ENCODE measurements around the gene SLC6A19.

SLC6A19 gene

DNA sequence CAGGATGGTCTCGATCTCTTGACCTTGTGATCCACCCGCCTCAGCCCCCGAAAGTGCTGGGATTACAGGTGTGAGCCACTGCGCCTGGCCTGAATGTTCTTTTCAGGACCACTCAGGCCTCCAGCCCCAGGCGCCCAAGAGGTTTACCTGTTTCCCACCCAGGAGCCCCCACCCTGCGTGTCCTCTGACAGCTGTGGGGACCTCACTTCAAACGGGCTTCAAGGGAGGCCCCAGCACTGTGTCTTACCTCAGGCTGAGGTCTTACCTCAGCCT is 19.1 kb upstream of the SLC6A19 start:
- no peaks in the 10 kb centered on the region for H3K9me3 Mint-ChIP-seq
- no peaks in the 10 kb centered on the region for H3K4me1 Mint-ChIP-seq (ENCODE audit: low read depth)
- H3K4me3 Mint-ChIP-seq: no peak overlapping the region
- H3K27ac Mint-ChIP-seq: no peak overlapping the region
- H3K27me3 Mint-ChIP-seq: no peaks in the 10 kb centered on the region
- H3K36me3 Mint-ChIP-seq (ENCODE audit: low read depth): no peaks in the 10 kb centered on the region

DNA sequence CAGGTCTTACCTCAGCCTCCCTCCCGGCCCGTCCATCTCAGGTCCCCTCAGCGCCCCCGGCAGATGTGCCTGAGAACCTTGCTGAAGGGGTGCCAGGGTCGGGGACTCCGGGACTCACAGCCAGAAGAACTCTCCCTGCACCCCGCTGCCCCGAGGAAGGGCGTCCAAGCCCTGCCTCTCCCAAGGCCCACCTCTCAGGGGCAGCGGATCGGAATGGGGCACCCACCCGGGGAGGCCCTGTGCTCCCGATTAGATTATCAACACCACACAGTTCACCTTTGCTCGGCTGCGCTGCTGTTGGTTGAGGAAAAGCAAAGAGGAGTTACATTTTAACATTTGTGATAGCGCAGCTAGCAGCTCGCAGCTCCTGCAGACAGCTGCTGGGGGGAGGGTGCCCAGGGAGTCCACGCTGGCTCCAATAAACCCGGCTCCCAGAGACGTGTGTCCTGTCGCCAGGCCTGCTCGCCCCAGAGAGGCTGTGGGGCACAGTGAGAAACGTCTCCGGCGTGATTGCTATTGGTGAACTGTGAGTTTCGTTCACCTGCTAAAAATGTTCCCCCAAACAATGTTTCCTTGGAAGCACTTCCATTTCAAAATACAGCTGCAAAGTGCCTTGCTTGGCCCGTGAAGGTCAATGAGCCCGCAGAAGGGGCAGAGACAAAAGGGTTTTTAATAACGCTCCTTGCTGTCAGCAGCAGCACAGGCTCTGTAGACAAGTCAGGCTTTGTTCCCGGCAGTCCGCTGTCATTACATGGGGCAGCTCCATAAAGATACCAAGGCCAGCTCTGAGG is 18.6 kb upstream of the SLC6A19 start:
- Mint-ChIP-seq H3K27ac (no peak overlapping the region), H3K36me3 (ENCODE audit: low read depth) (no peaks in the 10 kb centered on the region), H3K27me3 (no peaks in the 10 kb centered on the region), H3K4me1 (ENCODE audit: low read depth) (no peaks in the 10 kb centered on the region), H3K4me3 (no peak overlapping the region), H3K9me3 (no peaks in the 10 kb centered on the region)

DNA sequence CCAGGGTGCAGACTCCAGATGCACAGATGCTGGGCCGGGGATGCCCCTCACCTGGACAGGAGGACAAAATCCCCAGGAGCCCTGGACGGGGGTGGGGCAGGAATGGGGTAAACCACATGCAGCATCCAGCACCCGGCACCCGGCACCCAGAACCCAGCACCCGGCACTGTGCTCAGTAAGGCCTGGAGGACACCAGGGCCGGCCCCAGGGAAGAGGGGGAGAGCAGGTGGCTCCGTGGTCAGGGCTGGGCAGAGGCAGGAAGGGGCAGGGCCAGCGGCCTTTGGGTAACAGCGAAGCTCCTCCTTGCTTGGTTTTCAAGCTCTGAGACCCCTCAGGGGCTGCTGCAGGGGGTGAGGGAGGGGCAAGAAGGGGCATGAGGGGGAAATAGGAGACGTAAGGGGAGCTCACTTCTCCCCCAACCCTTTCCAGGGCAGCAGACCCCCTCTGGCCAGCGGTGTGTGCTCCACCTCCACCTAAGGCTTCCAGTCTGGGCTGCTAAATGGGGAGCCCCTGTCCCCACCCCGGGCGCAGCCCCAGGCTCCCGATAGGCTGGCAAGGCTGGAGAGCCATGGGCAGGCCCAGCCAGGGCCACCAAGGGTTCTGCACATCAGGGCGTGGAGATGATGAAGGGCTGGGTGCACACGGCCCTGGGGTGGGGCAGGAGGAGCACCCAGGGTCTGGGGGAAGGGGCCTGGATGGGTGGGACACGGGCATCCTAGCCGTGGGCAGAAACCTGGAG is 17.8 kb upstream of the SLC6A19 start:
- H3K27ac Mint-ChIP-seq: no peak overlapping the region
- no peaks in the 10 kb centered on the region for H3K36me3 Mint-ChIP-seq (ENCODE audit: low read depth)
- no peak overlapping the region for H3K4me3 Mint-ChIP-seq
- H3K9me3 Mint-ChIP-seq: no peaks in the 10 kb centered on the region
- H3K4me1 Mint-ChIP-seq (ENCODE audit: low read depth): no peaks in the 10 kb centered on the region
- H3K27me3 Mint-ChIP-seq: peaks cover 4% of the 10 kb centered on the region

DNA sequence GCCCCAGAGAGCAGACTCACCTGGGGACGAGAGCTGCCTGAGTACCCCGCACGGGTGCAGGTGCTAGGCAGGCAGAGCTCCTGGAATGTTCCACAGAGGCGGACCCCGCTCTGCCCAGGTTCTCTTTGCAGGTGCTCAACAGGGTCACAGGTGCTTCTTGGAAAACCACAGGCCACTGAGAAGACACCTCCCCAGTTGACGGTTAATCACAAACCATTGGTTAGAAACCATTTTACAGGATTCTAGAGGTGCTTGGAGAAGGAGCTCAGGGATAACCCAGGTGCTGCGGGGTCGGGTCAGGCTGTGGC is 17.3 kb upstream of the SLC6A19 start:
- H3K27me3 Mint-ChIP-seq: peaks cover 6% of the 10 kb centered on the region
- no peak overlapping the region for H3K27ac Mint-ChIP-seq
- no peak overlapping the region for H3K4me3 Mint-ChIP-seq
- no peaks in the 10 kb centered on the region for H3K36me3 Mint-ChIP-seq (ENCODE audit: low read depth)
- H3K4me1 Mint-ChIP-seq (ENCODE audit: low read depth): no peaks in the 10 kb centered on the region
- no peaks in the 10 kb centered on the region for H3K9me3 Mint-ChIP-seq

DNA sequence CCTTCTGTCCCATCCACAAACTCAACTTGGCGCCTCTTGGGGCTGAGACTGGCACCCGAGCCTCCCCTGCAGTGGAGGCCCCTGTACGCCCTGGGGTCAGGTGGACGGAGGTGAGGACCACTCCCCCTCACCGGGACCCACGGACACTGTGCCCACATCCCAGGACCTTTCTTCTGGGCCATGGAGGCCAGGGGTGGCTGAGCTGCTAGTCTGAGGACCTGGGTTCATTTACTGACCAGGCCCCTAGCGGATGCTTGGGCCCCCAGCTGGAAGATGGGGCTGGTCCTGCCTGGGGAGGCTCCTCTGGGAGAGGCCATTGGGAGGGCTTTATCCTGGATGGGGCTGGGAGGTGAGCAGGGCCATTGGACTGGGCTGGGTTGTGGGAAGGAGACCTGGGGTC is 16.9 kb upstream of the SLC6A19 start:
- H3K4me3 Mint-ChIP-seq: no peak overlapping the region
- H3K36me3 Mint-ChIP-seq (ENCODE audit: low read depth): no peaks in the 10 kb centered on the region
- H3K9me3 Mint-ChIP-seq: no peaks in the 10 kb centered on the region
- H3K27ac Mint-ChIP-seq: no peak overlapping the region
- H3K27me3 Mint-ChIP-seq: peaks cover 9% of the 10 kb centered on the region
- H3K4me1 Mint-ChIP-seq (ENCODE audit: low read depth): no peaks in the 10 kb centered on the region

DNA sequence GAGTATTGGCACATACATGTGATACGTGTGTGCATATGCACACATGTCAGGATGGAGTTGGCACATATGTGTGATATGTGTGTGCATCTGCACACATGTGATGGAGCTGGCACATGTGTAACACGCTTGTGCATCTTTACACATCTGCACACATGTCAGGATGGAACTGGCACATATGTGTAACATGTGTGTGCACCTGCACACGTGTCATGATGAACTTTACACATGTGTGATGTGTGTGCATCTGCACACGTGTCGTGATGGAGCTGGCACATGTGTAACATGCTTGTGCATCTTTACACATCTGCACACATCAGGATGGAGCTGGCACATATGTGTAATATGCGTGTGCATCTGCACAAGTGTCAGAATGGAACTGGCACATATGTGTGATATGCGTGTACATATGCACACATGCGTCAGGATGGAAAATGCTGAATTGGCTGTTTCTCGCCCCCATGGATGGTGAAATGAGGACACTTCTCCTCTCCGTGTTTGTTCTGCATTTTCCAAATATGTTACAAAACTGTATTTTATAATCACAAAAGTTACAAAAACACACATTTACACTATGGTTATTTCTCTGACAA is 16.3 kb upstream of the SLC6A19 start:
- Mint-ChIP-seq H3K27me3 (peaks cover 11% of the 10 kb centered on the region), H3K4me3 (no peak overlapping the region), H3K9me3 (no peaks in the 10 kb centered on the region)

DNA sequence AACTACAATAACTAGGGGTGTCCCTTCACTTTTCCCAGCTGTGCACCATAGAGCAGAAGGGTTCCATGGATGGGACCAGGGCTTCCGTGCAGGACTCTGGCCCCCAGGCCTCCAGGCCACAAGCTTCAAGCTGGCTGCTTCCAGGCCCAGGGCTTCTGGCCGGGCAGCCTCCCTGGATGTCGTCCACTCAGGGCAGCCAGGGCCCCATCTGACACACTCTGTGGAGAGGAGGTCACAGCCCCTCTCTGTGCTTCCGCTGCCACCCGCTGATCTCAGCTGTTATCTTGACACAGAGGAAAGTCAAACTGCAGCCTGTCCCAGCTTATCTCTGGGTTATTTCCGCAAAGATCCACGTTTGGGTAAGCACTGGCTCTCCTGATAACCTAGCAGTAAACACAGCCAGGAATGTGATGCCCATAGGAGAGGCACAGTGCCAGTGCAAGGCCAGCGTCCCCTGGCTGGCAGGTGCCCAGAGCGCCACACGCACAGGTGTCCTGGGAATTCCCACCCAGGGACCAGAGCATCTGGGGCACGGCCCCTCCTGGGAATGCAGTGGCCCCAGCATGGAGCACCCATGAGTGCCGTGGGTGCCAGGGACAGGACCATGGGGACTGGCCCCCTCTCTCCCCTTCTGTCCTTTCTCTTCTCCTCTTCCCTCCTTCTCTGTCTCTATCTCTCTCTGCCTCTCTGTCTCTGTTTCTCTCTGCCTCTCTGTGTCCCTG is 15.6 kb upstream of the SLC6A19 start:
- Mint-ChIP-seq H3K27ac (no peak overlapping the region), H3K9me3 (no peaks in the 10 kb centered on the region), H3K36me3 (ENCODE audit: low read depth) (no peaks in the 10 kb centered on the region), H3K4me3 (no peak overlapping the region), H3K27me3 (peaks cover 17% of the 10 kb centered on the region), H3K4me1 (ENCODE audit: low read depth) (no peaks in the 10 kb centered on the region)

More for the DNA sequence above, 16.3 kb upstream of the SLC6A19 start:
- Mint-ChIP-seq H3K36me3 (ENCODE audit: low read depth) (no peaks in the 10 kb centered on the region), H3K27ac (no peak overlapping the region), H3K4me1 (ENCODE audit: low read depth) (no peaks in the 10 kb centered on the region)

DNA sequence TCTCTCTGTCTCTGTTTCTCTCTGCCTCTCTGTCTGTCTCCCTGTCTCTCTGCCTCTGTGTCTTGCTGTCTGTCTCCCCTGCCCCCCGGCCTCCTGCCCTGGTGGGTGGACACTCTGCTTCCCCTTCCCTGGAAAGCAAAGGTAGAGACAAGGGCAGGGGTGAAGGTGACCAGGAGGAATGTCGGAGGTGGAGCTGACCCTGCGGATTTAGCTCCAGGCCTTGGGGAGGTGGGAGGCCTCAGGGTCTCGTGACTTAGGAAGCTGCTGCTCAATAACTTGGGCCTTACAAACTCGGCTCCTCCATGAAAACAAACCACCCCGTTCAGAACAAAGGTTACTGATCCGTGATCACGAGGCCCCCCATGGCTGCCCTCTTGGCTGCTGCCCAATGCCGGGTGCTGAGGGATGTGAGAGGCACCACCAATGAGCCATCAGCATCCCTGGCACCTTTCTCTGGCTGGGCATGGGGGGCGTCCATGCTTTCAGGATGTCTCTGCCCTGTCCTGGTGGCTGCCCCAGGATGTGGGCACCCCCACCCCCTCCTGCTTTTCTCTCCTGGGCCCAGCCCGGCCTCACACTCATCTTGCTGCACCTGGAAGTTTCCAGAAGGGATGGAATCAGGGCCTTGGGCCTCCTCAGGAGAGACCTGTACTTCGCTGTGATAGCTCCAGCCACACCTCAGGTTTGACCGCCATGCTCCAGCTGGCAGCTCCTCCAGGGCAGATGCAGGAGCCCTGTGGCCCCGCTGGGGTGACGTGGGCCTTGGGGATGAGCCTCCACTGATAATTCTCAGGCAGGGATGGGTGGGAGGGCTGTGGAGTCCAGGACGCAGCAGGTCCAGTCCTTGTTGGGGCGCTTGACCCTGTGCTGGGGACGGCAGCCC is 14.8 kb upstream of the SLC6A19 start:
- Mint-ChIP-seq H3K9me3 (no peaks in the 10 kb centered on the region), H3K27me3 (peaks cover 20% of the 10 kb centered on the region), H3K36me3 (ENCODE audit: low read depth) (no peaks in the 10 kb centered on the region), H3K4me3 (no peak overlapping the region), H3K4me1 (ENCODE audit: low read depth) (no peaks in the 10 kb centered on the region), H3K27ac (no peak overlapping the region)

DNA sequence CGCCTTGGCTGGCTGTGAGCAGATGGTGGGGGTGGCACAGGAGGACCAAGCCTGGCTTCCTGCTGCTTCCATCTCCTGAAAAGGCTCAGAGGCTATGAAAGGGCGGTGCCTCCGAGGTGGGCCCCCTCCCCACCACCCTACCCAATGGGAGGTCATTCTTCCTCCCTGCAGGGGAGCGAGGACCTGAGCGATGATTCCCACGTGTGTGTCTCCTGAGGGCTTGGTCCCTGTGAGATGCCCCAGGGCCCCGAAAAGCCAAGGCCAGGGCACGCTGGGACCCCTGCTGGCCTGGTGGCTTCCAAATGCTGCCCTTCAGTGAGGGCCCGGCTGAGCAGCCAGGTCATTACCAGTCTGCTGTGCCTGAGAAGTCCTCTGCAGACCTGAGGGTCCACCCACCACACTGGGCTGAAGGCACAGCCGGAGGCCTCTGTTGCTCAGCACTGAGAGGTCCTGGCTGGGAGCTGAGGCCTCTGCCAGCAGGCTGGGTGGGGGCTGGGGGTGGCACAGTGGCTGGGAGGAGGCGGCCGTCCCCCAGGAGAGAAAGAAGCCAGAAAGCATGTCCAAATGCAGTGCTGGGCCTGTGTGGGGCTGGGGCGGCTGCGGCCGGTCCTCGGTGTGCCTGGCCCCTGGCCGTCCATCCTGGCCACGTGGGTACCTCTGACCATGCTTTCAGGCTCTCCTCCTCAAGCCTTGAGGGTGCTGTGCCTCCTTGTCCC is 14.0 kb upstream of the SLC6A19 start:
- no peaks in the 10 kb centered on the region for H3K9me3 Mint-ChIP-seq
- H3K27ac Mint-ChIP-seq: no peak overlapping the region
- H3K4me3 Mint-ChIP-seq: no peak overlapping the region
- H3K4me1 Mint-ChIP-seq (ENCODE audit: low read depth): no peaks in the 10 kb centered on the region
- peaks cover 20% of the 10 kb centered on the region for H3K27me3 Mint-ChIP-seq
- no peaks in the 10 kb centered on the region for H3K36me3 Mint-ChIP-seq (ENCODE audit: low read depth)

DNA sequence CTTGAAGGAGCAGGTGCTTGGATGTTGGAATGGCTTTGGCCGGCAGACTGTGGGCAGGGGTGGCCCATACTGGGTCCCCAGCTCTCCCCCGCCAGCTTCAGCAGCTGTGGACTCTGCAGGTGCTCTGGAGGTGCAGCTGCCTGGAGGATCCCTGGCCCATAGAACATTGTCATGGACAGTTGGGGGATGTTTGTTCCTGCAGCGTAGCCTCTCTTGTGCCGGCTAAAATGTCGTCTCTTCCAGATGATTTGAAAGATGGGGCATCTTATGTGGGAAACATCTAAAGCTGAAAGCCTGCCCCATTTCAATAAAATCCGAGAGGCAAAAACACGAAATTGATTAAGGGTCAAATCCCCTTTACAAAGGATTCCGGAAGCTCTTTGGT is 13.5 kb upstream of the SLC6A19 start:
- Mint-ChIP-seq H3K27me3 (peaks cover 20% of the 10 kb centered on the region), H3K36me3 (ENCODE audit: low read depth) (no peaks in the 10 kb centered on the region), H3K4me1 (ENCODE audit: low read depth) (no peaks in the 10 kb centered on the region), H3K27ac (no peak overlapping the region), H3K4me3 (no peak overlapping the region), H3K9me3 (no peaks in the 10 kb centered on the region)

DNA sequence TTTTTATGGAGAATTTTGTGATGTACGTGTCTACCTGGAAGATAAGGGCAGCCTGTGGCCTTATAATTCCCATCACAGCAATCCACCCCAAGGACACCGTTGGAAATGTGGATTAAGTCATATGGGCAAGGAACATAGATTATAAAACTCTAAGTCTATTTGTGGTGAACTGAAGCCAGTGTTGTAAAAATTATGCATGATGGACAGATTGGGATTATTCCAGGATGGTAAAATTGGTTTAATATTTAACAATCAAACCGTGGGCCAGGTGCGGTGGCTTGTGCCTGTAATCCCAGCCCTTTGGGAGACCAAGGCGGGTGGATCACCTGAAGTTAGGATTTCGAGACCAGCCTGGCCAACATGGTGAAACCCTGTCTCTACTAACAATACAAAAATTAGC is 12.9 kb upstream of the SLC6A19 start:
- no peak overlapping the region for H3K4me3 Mint-ChIP-seq
- H3K4me1 Mint-ChIP-seq (ENCODE audit: low read depth): no peaks in the 10 kb centered on the region
- no peaks in the 10 kb centered on the region for H3K9me3 Mint-ChIP-seq
- no peak overlapping the region for H3K27ac Mint-ChIP-seq
- peaks cover 20% of the 10 kb centered on the region for H3K27me3 Mint-ChIP-seq
- H3K36me3 Mint-ChIP-seq (ENCODE audit: low read depth): no peaks in the 10 kb centered on the region

DNA sequence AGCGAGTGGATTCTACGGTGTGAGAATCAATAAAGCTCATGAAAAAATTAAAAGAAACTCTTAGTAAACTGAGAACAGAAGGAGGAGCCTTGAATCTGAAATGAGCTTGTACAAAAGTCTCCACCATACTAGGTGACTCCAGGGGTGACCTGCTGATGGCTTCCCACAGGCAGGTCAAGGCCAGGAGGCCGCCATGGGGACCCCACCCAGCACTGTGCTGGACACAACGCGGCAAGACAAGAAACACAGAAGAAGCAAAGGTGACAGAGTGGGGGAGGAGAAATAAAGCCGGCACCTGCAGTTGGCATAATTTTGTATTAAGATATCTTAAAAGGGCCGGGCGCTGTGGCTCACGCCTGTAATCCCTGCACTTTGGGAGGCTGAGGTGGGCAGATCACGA is 12.1 kb upstream of the SLC6A19 start:
- H3K27ac Mint-ChIP-seq: no peak overlapping the region
- peaks cover 20% of the 10 kb centered on the region for H3K27me3 Mint-ChIP-seq
- H3K9me3 Mint-ChIP-seq: no peaks in the 10 kb centered on the region
- H3K36me3 Mint-ChIP-seq (ENCODE audit: low read depth): no peaks in the 10 kb centered on the region
- H3K4me3 Mint-ChIP-seq: no peak overlapping the region
- no peaks in the 10 kb centered on the region for H3K4me1 Mint-ChIP-seq (ENCODE audit: low read depth)

DNA sequence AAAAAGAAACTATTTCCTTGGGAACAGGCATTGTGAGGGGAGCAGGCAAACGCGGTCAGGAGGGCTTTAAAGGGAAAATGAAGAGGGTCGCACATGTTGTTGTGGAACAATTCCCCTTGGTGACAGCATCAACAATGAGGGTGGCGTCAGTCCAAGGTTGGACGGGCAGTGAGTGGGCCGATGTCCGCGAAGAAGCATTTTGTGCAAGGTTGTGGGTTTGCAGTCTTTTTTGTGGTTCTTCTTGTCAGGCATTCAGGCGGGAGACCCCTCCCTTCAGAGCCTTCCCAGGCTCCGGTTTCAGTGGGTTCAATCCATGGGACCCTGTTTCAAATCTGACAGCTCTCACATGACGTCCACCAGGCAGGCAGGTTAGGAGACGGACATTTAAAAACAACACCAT is 11.1 kb upstream of the SLC6A19 start:
- Mint-ChIP-seq H3K4me1 (ENCODE audit: low read depth) (no peaks in the 10 kb centered on the region), H3K36me3 (ENCODE audit: low read depth) (no peaks in the 10 kb centered on the region), H3K4me3 (no peak overlapping the region), H3K9me3 (no peaks in the 10 kb centered on the region), H3K27ac (no peak overlapping the region), H3K27me3 (peaks cover 23% of the 10 kb centered on the region)

DNA sequence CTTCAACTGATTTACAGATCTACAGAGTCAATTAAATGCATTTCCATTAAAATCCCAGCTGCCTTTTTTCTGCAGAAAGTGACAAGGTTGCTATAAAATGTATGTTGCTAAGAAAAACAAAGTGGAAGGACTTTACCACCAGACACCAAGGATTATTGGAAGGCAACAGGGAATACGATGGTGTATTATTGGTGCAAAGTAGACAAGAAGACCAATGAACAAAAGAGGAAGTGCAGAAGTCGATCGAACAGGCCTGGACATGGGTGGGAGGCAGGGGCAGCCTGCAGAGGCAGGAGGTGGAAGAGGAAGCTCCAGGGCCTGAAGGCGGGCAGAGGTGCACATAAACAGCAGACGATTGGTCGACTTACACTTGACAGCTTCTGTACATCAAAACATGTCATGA is 10.6 kb upstream of the SLC6A19 start:
- Mint-ChIP-seq H3K27me3 (peaks cover 23% of the 10 kb centered on the region), H3K4me1 (ENCODE audit: low read depth) (no peaks in the 10 kb centered on the region), H3K9me3 (no peaks in the 10 kb centered on the region), H3K4me3 (no peak overlapping the region), H3K27ac (no peak overlapping the region), H3K36me3 (ENCODE audit: low read depth) (no peaks in the 10 kb centered on the region)

All from stimulated activated naive CD8-positive, alpha-beta T cell treated with anti-CD3 and anti-CD28 coated beads, Interleukin-15, Interleukin-2, amounts not matched to agents 100 ng/mL and 50 ng/mL, for 24 hours (primary cell).